AG09319 (cell line): ENCODE data around the gene PCDH15.

ENCODE experiments used
- DNase-seq: peaks from one replicate; pipeline ENCODE4 v3.0.0-alpha.2; 2010; ENCODE audit warnings: low read depth; ENCODE audit errors: extremely low read depth
- CTCF ChIP-seq: IDR thresholded peaks from 2 replicates; pipeline ENCODE4 v1.5.1; 2011; ENCODE audit warnings: low read depth, mild to moderate bottlenecking, inconsistent platforms, low read length, moderate library complexity

The PCDH15 gene

GRCh38 chr10:54363390-54363789 is 437.6 kb downstream of the PCDH15 start:
- no peak for TF ChIP-seq CTCF
- no peak for DNase-seq

GRCh38 chr10:54342058-54342457 is 459.0 kb downstream of the PCDH15 start:
- DNase-seq = no peak
- TF ChIP-seq CTCF = no peak

GRCh38 chr10:54335296-54335695 is 465.7 kb downstream of the PCDH15 start:
- no peak for TF ChIP-seq CTCF
- no peak for DNase-seq

- DNase-seq = no peak
- TF ChIP-seq CTCF = no peak
Observed at GRCh38 chr10:54319341-54319740, 481.7 kb downstream of the PCDH15 start.

- TF ChIP-seq CTCF = no peak
- DNase-seq = no peak
Observed at GRCh38 chr10:54318470-54318869, 482.6 kb downstream of the PCDH15 start.

GRCh38 chr10:54314430-54314829 is 486.6 kb downstream of the PCDH15 start:
- DNase-seq = no peak
- no peak for TF ChIP-seq CTCF

GRCh38 chr10:54284526-54285193 is 516.4 kb downstream of the PCDH15 start:
- TF ChIP-seq CTCF = no peak

More at GRCh38 chr10:54284526-54285193, 516.4 kb downstream of the PCDH15 start:
- DNase-seq = no peak
